Ovary (tissue), 3 donors: ENCODE data around the gene YAF2.

Experiments used
- EP300 ChIP-seq: sonication (generic); formaldehyde crosslinking; IDR thresholded peaks from one replicate; pipeline ENCODE4 v1.6.1; 2017; ENCODE audit warnings: antibody characterized with exemption
- POLR2A ChIP-seq: fragments of 450-650 bp; IDR thresholded peaks from one replicate; pipeline ENCODE4 v1.6.1; 2017; ENCODE audit warnings: antibody characterized with exemption, mild to moderate bottlenecking, moderate library complexity
- TF ChIP-seq, protein P1 (sequence below), 3 donors: fragments of 450-650 bp in 2 of 3; fragments of 200-600 bp in 1 of 3; IDR thresholded peaks; one replicate each; pipeline versions ENCODE4 v1.5.1 to v1.8.0; 2016 to 2022; ENCODE audit warnings: antibody characterized with exemption in 3 of 3, mild to moderate bottlenecking in 1 of 3
- donor health status: DM: no; HTN: no; CAD: no.

DNA sequence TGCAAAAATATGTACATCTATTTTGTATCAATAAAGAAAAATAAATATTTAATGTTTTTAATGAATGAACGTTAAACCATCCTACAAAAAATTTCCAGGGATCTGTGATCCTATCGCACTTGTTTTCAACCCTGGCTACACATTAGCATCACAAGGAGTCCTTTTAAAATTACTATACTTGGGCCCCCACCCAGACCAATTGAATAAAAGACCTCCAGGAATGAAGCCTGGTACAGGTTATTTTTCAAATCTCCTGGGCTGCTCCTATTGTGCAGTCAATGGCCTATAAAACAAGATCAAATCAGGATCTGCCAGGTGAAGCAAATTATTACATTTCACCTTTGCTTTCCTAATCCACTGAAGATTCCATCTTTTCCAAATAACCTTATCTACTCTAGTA is 59.9 kb downstream of the YAF2 start:
- TF ChIP-seq, protein P1, sequence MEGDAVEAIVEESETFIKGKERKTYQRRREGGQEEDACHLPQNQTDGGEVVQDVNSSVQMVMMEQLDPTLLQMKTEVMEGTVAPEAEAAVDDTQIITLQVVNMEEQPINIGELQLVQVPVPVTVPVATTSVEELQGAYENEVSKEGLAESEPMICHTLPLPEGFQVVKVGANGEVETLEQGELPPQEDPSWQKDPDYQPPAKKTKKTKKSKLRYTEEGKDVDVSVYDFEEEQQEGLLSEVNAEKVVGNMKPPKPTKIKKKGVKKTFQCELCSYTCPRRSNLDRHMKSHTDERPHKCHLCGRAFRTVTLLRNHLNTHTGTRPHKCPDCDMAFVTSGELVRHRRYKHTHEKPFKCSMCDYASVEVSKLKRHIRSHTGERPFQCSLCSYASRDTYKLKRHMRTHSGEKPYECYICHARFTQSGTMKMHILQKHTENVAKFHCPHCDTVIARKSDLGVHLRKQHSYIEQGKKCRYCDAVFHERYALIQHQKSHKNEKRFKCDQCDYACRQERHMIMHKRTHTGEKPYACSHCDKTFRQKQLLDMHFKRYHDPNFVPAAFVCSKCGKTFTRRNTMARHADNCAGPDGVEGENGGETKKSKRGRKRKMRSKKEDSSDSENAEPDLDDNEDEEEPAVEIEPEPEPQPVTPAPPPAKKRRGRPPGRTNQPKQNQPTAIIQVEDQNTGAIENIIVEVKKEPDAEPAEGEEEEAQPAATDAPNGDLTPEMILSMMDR (IDR thresholded peaks at IDR 0.05) = no peak
- TF ChIP-seq POLR2A (no peak), EP300 (no peak)
